Tibial artery (tissue), 4 donors: ENCODE results near the gene MATCAP1.
A peak's percentile ranks its signal among the peaks of the same experiment; 100 is the strongest.

Source experiments
- DNase-seq, 2 donors: peaks; one replicate each; pipeline ENCODE4 v3.0.0-alpha.2; 2019
- H3K27ac ChIP-seq, 2 donors: fragments of 200-600 bp; sonication (generic) in 1 of 2; 1 replicate in 1 of 2; 2 replicates in 1 of 2; pipeline ENCODE4 v1.5.1; 2018 to 2019; ENCODE audit warnings: mild to moderate bottlenecking in 1 of 2
- H3K27me3 ChIP-seq, 2 donors: fragments of 200-600 bp; sonication (generic) in 1 of 2; one replicate each; pipeline versions ENCODE4 v1.5.1 to v1.6.0; 2016 to 2019
- H3K36me3 ChIP-seq, 3 donors: fragments of 200-600 bp; sonication (generic) in 2 of 3; one replicate each; pipeline ENCODE4 v1.5.1; 2016 to 2019; ENCODE audit warnings: mild to moderate bottlenecking in 2 of 3
- H3K4me1 ChIP-seq, 4 donors: fragments of 200-600 bp; sonication (generic) in 2 of 4; 1 replicate in 3 of 4; 2 replicates in 1 of 4; pipeline ENCODE4 v1.5.1; 2016 to 2019
- H3K4me3 ChIP-seq, 2 donors: fragments of 200-600 bp; sonication (generic) in 1 of 2; 1 replicate in 1 of 2; 2 replicates in 1 of 2; pipeline ENCODE4 v1.5.1; 2018 to 2019; ENCODE audit warnings: mild to moderate bottlenecking in 2 of 2
- H3K9me3 ChIP-seq, 3 donors: fragments of 200-600 bp; sonication (generic) in 1 of 3; one replicate each; pipeline ENCODE4 v1.5.1; 2016 to 2019
- CTCF ChIP-seq, 2 experiments: fragments of 200-600 bp in 1 of 2; fragments of 450-650 bp in 1 of 2; IDR thresholded peaks; one replicate each; pipeline ENCODE4 v1.5.1; 2017 to 2019; ENCODE audit warnings: antibody characterized with exemption in 2 of 2, mild to moderate bottlenecking in 1 of 2, moderate library complexity in 1 of 2
- intact Hi-C: fragments of 100-400 bp; cut with DNase I; formaldehyde crosslinking; loops from one replicate; pipeline ENCODE4 v1.15.0; 2023; ENCODE audit warnings: low total_unique reads

MATCAP1 gene

GRCh38 chr16:67216612-67217490 is 33.1 kb upstream of the MATCAP1 start:
- Histone ChIP-seq H3K27me3 (no peaks in the 10 kb centered on the region), H3K9me3 (no peaks in the 10 kb centered on the region), H3K36me3 (peaks cover 0 to 34% (median 0%) of the 10 kb centered on the region in 3 donors), H3K4me3 (no peak overlapping the region), H3K27ac (no peak overlapping the region), H3K4me1 (no peaks in the 10 kb centered on the region)
- DNase-seq: peak; percentile 72 to 74
- intact Hi-C loops: no loop called here
- TF ChIP-seq CTCF (IDR thresholded peaks at IDR 0.05): no peak

GRCh38 chr16:67215706-67216105 is 31.9 kb upstream of the MATCAP1 start:
- Histone ChIP-seq H3K27ac (no peak overlapping the region), H3K4me1 (no peaks in the 10 kb centered on the region), H3K4me3 (no peak overlapping the region), H3K27me3 (no peaks in the 10 kb centered on the region), H3K9me3 (no peaks in the 10 kb centered on the region), H3K36me3 (peaks cover 0 to 45% (median 0%) of the 10 kb centered on the region in 3 donors)
- DNase-seq: no peak
- intact Hi-C loops: no loop called here
- no peak for TF ChIP-seq CTCF (IDR thresholded peaks at IDR 0.05)

- TF ChIP-seq CTCF (IDR thresholded peaks at IDR 0.05): no peak
- no peaks in the 10 kb centered on the region for H3K27me3 ChIP-seq
These were observed 29.6 kb upstream of the MATCAP1 start for GRCh38 chr16:67213197-67214019.

GRCh38 chr16:67212766-67213165 is 29.0 kb upstream of the MATCAP1 start:
- Histone ChIP-seq H3K9me3 (no peaks in the 10 kb centered on the region), H3K4me1 (no peaks in the 10 kb centered on the region), H3K36me3 (peaks cover 0 to 54% (median 0%) of the 10 kb centered on the region in 3 donors), H3K27me3 (no peaks in the 10 kb centered on the region), H3K27ac (no peak overlapping the region), H3K4me3 (no peak overlapping the region)
- intact Hi-C loops: no loop called here
- DNase-seq: no peak
- TF ChIP-seq CTCF (IDR thresholded peaks at IDR 0.05): no peak

More at GRCh38 chr16:67213197-67214019, 29.6 kb upstream of the MATCAP1 start:
- no peak for DNase-seq
- Histone ChIP-seq H3K27ac (no peak overlapping the region), H3K9me3 (no peaks in the 10 kb centered on the region), H3K4me1 (no peaks in the 10 kb centered on the region), H3K4me3 (no peak overlapping the region), H3K36me3 (peaks cover 0 to 52% (median 0%) of the 10 kb centered on the region in 3 donors)
- intact Hi-C loops: no loop called here

- Histone ChIP-seq H3K36me3 (peaks cover 0 to 52% (median 0%) of the 10 kb centered on the region in 3 donors), H3K4me1 (no peaks in the 10 kb centered on the region), H3K27ac (no peak overlapping the region), H3K4me3 (no peak overlapping the region), H3K9me3 (no peaks in the 10 kb centered on the region), H3K27me3 (no peaks in the 10 kb centered on the region)
- no peak for DNase-seq
- TF ChIP-seq CTCF (IDR thresholded peaks at IDR 0.05): no peak
- intact Hi-C loops: no loop called here
These were observed 27.9 kb upstream of the MATCAP1 start for GRCh38 chr16:67211674-67212073.
